Esophagus muscularis mucosa (tissue), 3 donors: ENCODE measurements around the gene RIMS1.

Experiments used
- POLR2A ChIP-seq: fragments of 450-650 bp; IDR thresholded peaks from one replicate; pipeline ENCODE4 v1.6.1; 2017; ENCODE audit warnings: antibody characterized with exemption, moderate library complexity, mild to moderate bottlenecking, low read depth
- POLR2AphosphoS5 ChIP-seq, 2 donors: sonication (generic); formaldehyde crosslinking; IDR thresholded peaks; one replicate each; pipeline ENCODE4 v1.6.1; 2017; ENCODE audit warnings: antibody characterized with exemption in 2 of 2
- TF ChIP-seq, protein P1 (sequence below), 3 experiments: fragments of 200-600 bp in 2 of 3; fragments of 450-650 bp in 1 of 3; sonication (generic) in 2 of 3; IDR thresholded peaks; one replicate each; pipeline ENCODE4 v1.5.1; 2017 to 2019; ENCODE audit warnings: antibody characterized with exemption in 3 of 3, mild to moderate bottlenecking in 2 of 3, moderate library complexity in 1 of 3

DNA sequence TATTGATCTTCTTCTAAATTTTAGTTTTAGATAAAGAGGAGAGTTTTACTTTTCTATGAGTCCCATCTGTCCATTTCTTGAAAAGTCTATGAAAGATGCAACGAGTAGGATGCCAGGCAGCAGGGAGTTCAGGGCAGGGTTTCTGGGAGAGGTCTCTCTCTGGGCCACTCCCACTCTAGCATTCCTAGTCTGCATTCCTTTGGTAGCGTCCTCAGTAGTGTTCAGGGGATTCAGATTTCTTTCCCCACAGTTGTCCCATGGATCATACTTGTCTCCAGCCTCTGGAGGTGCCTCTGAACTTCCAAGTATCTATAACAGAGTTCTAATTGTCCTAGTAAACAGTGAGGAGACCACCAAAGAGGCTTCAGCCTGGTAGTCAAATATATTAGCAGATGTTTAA lies 225.3 kb downstream of the RIMS1 start:
- TF ChIP-seq, protein P1, sequence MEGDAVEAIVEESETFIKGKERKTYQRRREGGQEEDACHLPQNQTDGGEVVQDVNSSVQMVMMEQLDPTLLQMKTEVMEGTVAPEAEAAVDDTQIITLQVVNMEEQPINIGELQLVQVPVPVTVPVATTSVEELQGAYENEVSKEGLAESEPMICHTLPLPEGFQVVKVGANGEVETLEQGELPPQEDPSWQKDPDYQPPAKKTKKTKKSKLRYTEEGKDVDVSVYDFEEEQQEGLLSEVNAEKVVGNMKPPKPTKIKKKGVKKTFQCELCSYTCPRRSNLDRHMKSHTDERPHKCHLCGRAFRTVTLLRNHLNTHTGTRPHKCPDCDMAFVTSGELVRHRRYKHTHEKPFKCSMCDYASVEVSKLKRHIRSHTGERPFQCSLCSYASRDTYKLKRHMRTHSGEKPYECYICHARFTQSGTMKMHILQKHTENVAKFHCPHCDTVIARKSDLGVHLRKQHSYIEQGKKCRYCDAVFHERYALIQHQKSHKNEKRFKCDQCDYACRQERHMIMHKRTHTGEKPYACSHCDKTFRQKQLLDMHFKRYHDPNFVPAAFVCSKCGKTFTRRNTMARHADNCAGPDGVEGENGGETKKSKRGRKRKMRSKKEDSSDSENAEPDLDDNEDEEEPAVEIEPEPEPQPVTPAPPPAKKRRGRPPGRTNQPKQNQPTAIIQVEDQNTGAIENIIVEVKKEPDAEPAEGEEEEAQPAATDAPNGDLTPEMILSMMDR (IDR thresholded peaks at IDR 0.05), result no peak
- TF ChIP-seq POLR2AphosphoS5 (IDR thresholded peaks at IDR 0.05) (no peak), POLR2A (no peak)
